ENCODE results near the gene ABCA13.

Gene ABCA13

GRCh38 chr7:48389977-48390376 is 218.7 kb downstream of the ABCA13 start:
- Histone ChIP-seq H3K9me2 (replicated peaks; ENCODE audit: low read depth, low read length) (no peaks in the 10 kb centered on the region), H2AFZ (ENCODE audit: low read length) (no peak overlapping the region), H3K36me3 (ENCODE audit: insufficient read depth, low read length) (no peaks in the 10 kb centered on the region), H4K20me1 (ENCODE audit: insufficient read depth, low read length, poor library complexity, severe bottlenecking) (no peaks in the 10 kb centered on the region), H3K4me3 (ENCODE audit: low read length, poor library complexity, severe bottlenecking) (no peak overlapping the region), H3K4me1 (ENCODE audit: insufficient read depth, low read length, poor library complexity, severe bottlenecking) (no peaks in the 10 kb centered on the region), H3K9ac (ENCODE audit: low read depth, low read length, poor library complexity, severe bottlenecking) (no peak overlapping the region), H3K79me2 (ENCODE audit: insufficient read depth, low read length) (no peaks in the 10 kb centered on the region), H3K9me3 (ENCODE audit: insufficient read depth, low read depth, low read length) (no peaks in the 10 kb centered on the region), H3K4me2 (ENCODE audit: low read depth, low read length, poor library complexity, severe bottlenecking) (no peak overlapping the region), H3K27me3 (ENCODE audit: insufficient read depth, low read length, poor library complexity, severe bottlenecking) (no peaks in the 10 kb centered on the region), H3F3A (ENCODE audit: low read depth) (no peaks in the 10 kb centered on the region)
- TF ChIP-seq EZH2phosphoT487 (IDR thresholded peaks at IDR 0.05; ENCODE audit: borderline replicate concordance) (no peak), CTCF (conservative IDR thresholded peaks at IDR 0.05; ENCODE audit: low read length) (no peak)

DNA sequence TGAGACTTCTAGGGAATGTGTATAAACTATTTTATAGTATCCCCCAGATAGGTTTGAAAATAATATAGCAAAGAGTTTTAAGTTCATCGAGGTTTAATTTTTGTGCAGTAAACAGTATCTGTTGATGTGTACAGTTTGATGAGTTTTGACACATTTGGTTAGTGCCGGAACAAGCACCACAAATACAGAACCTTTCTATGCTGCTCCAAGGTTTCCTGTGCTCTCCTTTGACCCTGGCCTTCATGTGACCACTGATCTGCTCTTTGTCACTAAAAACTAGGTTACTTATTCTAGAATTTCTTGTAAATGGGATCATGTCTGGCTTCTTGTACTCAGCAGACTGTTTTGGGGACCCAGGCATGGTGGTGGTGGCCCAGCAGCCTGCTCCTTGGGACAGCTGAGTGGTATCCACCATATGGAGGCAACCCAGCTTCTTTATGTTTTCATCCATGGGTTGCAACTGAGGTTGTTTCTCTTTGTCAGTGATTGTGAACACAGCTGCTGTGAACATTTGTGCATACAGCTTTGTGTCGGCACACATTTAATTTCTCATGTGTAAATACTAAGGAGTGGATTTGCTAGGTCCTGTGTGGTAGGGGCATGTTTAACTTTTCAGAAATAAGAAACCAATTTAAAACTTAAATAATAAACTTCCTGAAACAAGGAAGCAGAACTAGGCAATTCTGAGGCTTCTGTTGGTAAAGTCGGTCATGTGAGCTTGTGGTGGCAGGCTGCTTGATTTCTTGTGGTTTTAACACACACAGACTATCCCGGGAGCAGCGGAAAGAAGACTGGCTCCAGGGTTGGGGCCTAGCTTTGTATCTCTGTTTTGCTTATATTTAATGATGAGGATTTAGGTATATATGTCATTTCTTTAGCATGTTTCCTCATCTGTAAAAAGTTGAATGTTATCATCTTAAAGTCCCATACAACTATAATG is 219.4 kb downstream of the ABCA13 start:
- Histone ChIP-seq H3K36me3 (ENCODE audit: insufficient read depth, low read length) (no peaks in the 10 kb centered on the region), H4K20me1 (ENCODE audit: insufficient read depth, low read length, poor library complexity, severe bottlenecking) (no peaks in the 10 kb centered on the region), H3K9me3 (ENCODE audit: insufficient read depth, low read depth, low read length) (no peaks in the 10 kb centered on the region), H3K4me1 (ENCODE audit: insufficient read depth, low read length, poor library complexity, severe bottlenecking) (no peaks in the 10 kb centered on the region), H3K9ac (ENCODE audit: low read depth, low read length, poor library complexity, severe bottlenecking) (no peak overlapping the region), H2AFZ (ENCODE audit: low read length) (no peak overlapping the region), H3K27me3 (ENCODE audit: insufficient read depth, low read length, poor library complexity, severe bottlenecking) (no peaks in the 10 kb centered on the region), H3F3A (ENCODE audit: low read depth) (no peaks in the 10 kb centered on the region), H3K79me2 (ENCODE audit: insufficient read depth, low read length) (no peaks in the 10 kb centered on the region), H3K4me3 (ENCODE audit: low read length, poor library complexity, severe bottlenecking) (no peak overlapping the region), H3K9me2 (replicated peaks; ENCODE audit: low read depth, low read length) (no peaks in the 10 kb centered on the region), H3K4me2 (ENCODE audit: low read depth, low read length, poor library complexity, severe bottlenecking) (no peak overlapping the region)
- no peak for TF ChIP-seq EZH2phosphoT487 (IDR thresholded peaks at IDR 0.05; ENCODE audit: borderline replicate concordance)
- no peak for TF ChIP-seq CTCF (conservative IDR thresholded peaks at IDR 0.05; ENCODE audit: low read length)

- Histone ChIP-seq H3K79me2 (ENCODE audit: insufficient read depth, low read length) (no peaks in the 10 kb centered on the region), H3K9me2 (replicated peaks; ENCODE audit: low read depth, low read length) (no peaks in the 10 kb centered on the region), H3F3A (ENCODE audit: low read depth) (no peaks in the 10 kb centered on the region), H3K9me3 (ENCODE audit: insufficient read depth, low read depth, low read length) (no peaks in the 10 kb centered on the region), H3K9ac (ENCODE audit: low read depth, low read length, poor library complexity, severe bottlenecking) (no peak overlapping the region), H3K4me3 (ENCODE audit: low read length, poor library complexity, severe bottlenecking) (no peak overlapping the region), H3K36me3 (ENCODE audit: insufficient read depth, low read length) (no peaks in the 10 kb centered on the region), H2AFZ (ENCODE audit: low read length) (no peak overlapping the region), H3K27me3 (ENCODE audit: insufficient read depth, low read length, poor library complexity, severe bottlenecking) (no peaks in the 10 kb centered on the region), H4K20me1 (ENCODE audit: insufficient read depth, low read length, poor library complexity, severe bottlenecking) (no peaks in the 10 kb centered on the region), H3K4me1 (ENCODE audit: insufficient read depth, low read length, poor library complexity, severe bottlenecking) (no peaks in the 10 kb centered on the region), H3K4me2 (ENCODE audit: low read depth, low read length, poor library complexity, severe bottlenecking) (no peak overlapping the region)
- no peak for TF ChIP-seq CTCF (conservative IDR thresholded peaks at IDR 0.05; ENCODE audit: low read length)
Observed at GRCh38 chr7:48398191-48398590, 226.9 kb downstream of the ABCA13 start.

Data from Loucy (cell line).